GM12872 (cell line): ENCODE data around the gene PYHIN1.

Experiments used
- CTCF ChIP-seq: IDR thresholded peaks from 3 replicates; pipeline ENCODE4 v1.5.1; 2011; ENCODE audit warnings: low read depth, mild to moderate bottlenecking, low read length, moderate library complexity; ENCODE audit not compliant: insufficient read depth

Gene PYHIN1

GRCh38 chr1:159007726-159008125 lies 76.4 kb downstream of the PYHIN1 start:
- no peak for TF ChIP-seq CTCF

GRCh38 chr1:159008744-159009188 lies 77.4 kb downstream of the PYHIN1 start:
- TF ChIP-seq CTCF = no peak

DNA sequence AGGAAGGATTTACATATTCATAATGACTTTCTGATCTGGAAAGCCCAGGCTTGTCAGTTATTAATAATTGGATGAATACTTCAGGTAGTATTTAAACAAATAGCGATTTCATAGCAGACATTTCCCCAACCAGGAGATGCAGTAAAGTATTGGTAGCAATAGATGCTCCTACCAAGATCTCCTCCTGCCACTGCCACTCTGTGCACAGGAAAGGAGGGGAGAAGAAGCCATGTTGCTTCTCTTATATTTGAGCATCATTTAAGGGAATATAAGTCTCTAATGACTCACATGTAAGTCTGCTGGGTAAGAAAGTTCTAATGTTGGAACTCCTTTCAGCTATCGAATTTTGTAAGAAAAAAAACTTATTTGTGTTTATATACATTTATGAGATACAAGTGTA lies 77.9 kb downstream of the PYHIN1 start:
- TF ChIP-seq CTCF = no peak

DNA sequence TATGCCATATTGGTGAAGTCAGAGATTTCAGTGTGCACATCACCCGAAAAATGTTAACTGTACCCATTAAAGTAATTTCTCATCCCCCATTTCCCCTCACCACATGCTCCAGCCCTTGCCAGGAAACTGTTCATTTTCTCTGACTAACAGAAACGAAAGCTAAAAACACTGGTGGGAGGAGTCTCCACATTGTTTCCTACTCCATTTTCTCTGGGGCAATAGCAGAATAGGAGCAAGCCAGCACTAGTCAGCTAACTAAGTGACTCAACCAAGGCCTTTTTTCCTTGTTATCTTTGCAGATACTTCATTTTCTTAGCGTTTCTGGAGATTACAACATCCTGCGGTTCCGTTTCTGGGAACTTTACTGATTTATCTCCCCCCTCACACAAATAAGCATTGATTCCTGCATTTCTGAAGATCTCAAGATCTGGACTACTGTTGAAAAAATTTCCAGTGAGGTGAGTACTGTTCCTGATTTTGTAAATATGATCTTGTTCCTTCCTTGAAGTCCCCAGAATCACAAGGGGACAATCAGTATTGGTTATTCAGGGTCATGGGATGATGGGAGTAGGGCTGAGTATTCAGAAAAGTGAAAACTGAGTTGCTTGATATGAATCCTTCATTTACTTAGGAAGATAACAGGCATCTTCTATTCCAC lies 78.5 kb downstream of the PYHIN1 start, which contains the start of gene IFI16:
IFI16 (plus strand) TSS at position 204 of the 658 bp plus-strand sequence. CDS start 4,774 bp downstream, outside the sequence.
- no peak for TF ChIP-seq CTCF

GRCh38 chr1:159010391-159010790 lies 79.0 kb downstream of the PYHIN1 start:
- no peak for TF ChIP-seq CTCF

DNA sequence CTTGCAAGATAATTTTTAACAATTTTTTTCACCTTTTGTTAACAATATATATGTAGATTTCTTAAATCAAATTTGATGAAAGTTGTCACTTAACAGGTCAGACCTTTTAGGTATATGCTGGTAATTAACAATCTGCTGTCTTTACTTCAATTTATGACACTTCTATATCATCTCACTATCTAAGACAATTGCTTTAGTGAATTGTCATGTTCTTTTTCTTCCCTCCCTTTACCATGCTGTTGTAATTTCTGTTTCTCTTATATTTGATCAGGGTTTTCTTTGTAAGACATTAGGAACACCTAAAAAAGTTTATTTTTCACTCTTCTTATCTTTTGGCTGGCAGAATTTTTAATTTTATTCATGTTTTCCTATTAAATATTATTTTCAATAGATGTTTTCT lies 80.4 kb downstream of the PYHIN1 start:
- TF ChIP-seq CTCF = no peak

DNA sequence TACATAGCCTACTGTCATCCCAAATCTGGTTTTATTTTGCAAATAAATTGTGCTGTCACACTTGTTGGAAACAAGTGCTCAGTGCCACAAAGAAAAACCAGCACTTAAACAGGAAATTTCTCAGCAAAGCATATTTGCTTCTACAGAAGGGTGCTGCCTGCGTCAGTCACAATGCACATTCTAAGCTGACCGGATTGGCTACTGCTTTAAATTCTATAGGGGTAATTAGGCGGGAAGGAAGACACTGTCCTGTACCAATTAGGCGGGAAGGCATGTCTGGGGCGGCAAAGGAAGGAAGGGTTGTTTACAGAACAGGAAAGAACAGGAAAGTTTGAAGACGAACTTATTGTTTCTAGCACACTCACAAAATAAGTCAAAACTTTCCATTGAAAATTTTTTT lies 81.1 kb downstream of the PYHIN1 start:
- TF ChIP-seq CTCF = no peak
